ENCODE data around the gene OR2H2. TPM values are rescaled to one million over a fixed set of nuclear protein-coding genes. Genes with fewer than 3 reads are reported as not detected.
A peak's percentile ranks its signal among the peaks of the same experiment; 100 is the strongest.

The OR2H2 gene
- total RNA-seq, 4 donors from 2014 or later: not detected

DNA sequence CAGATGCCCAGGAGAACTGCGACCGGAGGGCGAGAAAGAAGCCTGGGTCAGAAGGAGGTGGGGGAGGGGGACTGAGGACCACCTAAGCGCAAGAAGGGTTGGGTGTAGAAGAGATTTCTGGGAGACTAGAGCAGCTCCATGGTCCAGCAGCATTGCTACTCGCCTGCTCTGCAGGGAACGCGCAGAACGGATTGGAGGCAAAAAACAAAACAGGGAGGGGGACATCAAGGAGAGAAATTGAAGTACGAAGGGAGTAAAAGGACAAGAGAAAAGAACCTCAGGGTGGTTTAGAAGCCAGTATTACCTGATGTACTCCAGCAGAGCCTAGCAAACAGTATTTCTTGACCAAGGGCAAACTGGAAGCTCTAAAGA lies 48.6 kb downstream of the OR2H2 start:
- no peak for DNase-seq

GRCh38 chr6:29637247-29637646 lies 52.3 kb downstream of the OR2H2 start:
- Histone ChIP-seq H3K36me3 (no peaks in the 10 kb centered on the region), H3K27me3 (peaks cover under 1% of the 10 kb centered on the region), H3K4me1 (peaks cover 0 to 32% (median 11%) of the 10 kb centered on the region in 4 donors), H3K9me3 (no peaks in the 10 kb centered on the region), H3K4me3 (no peak overlapping the region), H3K27ac (no peak overlapping the region)
- no peak for TF ChIP-seq EP300 (IDR thresholded peaks at IDR 0.05; ENCODE audit: low read depth)
- TF ChIP-seq, protein P1, sequence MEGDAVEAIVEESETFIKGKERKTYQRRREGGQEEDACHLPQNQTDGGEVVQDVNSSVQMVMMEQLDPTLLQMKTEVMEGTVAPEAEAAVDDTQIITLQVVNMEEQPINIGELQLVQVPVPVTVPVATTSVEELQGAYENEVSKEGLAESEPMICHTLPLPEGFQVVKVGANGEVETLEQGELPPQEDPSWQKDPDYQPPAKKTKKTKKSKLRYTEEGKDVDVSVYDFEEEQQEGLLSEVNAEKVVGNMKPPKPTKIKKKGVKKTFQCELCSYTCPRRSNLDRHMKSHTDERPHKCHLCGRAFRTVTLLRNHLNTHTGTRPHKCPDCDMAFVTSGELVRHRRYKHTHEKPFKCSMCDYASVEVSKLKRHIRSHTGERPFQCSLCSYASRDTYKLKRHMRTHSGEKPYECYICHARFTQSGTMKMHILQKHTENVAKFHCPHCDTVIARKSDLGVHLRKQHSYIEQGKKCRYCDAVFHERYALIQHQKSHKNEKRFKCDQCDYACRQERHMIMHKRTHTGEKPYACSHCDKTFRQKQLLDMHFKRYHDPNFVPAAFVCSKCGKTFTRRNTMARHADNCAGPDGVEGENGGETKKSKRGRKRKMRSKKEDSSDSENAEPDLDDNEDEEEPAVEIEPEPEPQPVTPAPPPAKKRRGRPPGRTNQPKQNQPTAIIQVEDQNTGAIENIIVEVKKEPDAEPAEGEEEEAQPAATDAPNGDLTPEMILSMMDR (IDR thresholded peaks at IDR 0.05): no peak
- TF ChIP-seq POLR2AphosphoS5 (IDR thresholded peaks at IDR 0.05): no peak
- no peak for TF ChIP-seq POLR2A (IDR thresholded peaks at IDR 0.05)
- intact Hi-C loops (cut with DNase I; ENCODE audit: low total_unique reads) (no loop called here), in situ Hi-C loops (cut with MboI; ENCODE audit: low pct_ligation_motif_present in 1 of 4, low pct_unique_long_range_greater_than_20kb in 1 of 4, low sequenced_read_pairs in 3 of 4) (no loop called here)
- no peak for DNase-seq
- WGBS, 2 donors (ENCODE audit: low coverage in 1 of 2): 98 to 100% methylated on average over 1 to 9 of the region's 9 CpGs

More for the DNA sequence above, 48.6 kb downstream of the OR2H2 start:
- H3K27ac ChIP-seq: peak overlapping the region; percentile 76 to 88 (median 80)
- TF ChIP-seq POLR2A (IDR thresholded peaks at IDR 0.05) (no peak), POLR2AphosphoS5 (IDR thresholded peaks at IDR 0.05) (no peak), EP300 (IDR thresholded peaks at IDR 0.05; ENCODE audit: low read depth) (no peak)
- TF ChIP-seq, protein P1 (IDR thresholded peaks at IDR 0.05): no peak
- peaks cover 5 to 36% (median 21%) of the 10 kb centered on the region in 4 donors for H3K4me1 ChIP-seq
- in situ Hi-C loops (cut with MboI; ENCODE audit: low pct_ligation_motif_present in 1 of 4, low pct_unique_long_range_greater_than_20kb in 1 of 4, low sequenced_read_pairs in 3 of 4) (no loop called here), intact Hi-C loops (cut with DNase I; ENCODE audit: low total_unique reads) (no loop called here)
- H3K27me3 ChIP-seq: peaks cover 25% of the 10 kb centered on the region
- no peaks in the 10 kb centered on the region for H3K9me3 ChIP-seq
- no peaks in the 10 kb centered on the region for H3K36me3 ChIP-seq
- 0 to 11% methylated on average over 8 to 9 of the region's 9 CpGs for WGBS, 2 donors (ENCODE audit: low coverage in 1 of 2)
- H3K4me3 ChIP-seq: peak overlapping the region; percentile 25 to 96 (median 75)

Small RNA genes within 50 kb of the gene (small RNA-seq; reads per million reads assigned to genes)
- gene SNORD32B (0.28 to 1.9 (median 0.61) reads per million in 4 donors), gene SUMO2P1 (0 to 0.95 (median 0) reads per million in 4 donors), gene TMEM183AP1 (0 reads per million in 4 donors)

Other genes starting within 250 kb of the OR2H2 start
- gene OR5V1, start 216.3 kb upstream of the OR2H2 start, total RNA-seq: not detected
- not detected for gene OR12D3, start 209.8 kb upstream of the OR2H2 start, total RNA-seq
- not detected for gene OR12D2, start 189.5 kb upstream of the OR2H2 start, total RNA-seq
- not detected for gene OR12D1, start 170.2 kb upstream of the OR2H2 start, total RNA-seq
- gene OR10C1, start 145.8 kb upstream of the OR2H2 start, total RNA-seq: not detected
- not detected for gene OR11A1, start 128.1 kb upstream of the OR2H2 start, total RNA-seq
- not detected for gene OR2H1, start 128.0 kb upstream of the OR2H2 start, total RNA-seq
- not detected for gene MAS1L, start 97.2 kb upstream of the OR2H2 start, total RNA-seq
- 1 to 10 TPM in 1 of 4 donors, under 1 TPM in 1, not detected in 2; 0.96 to 8.4 TPM for gene UBD, start 25.4 kb upstream of the OR2H2 start, total RNA-seq
- 10 to 100 TPM; 11.5 to 40.4 (median 30.5) TPM for gene GABBR1, start 48.1 kb downstream of the OR2H2 start, total RNA-seq
- gene MOG, start 72.0 kb downstream of the OR2H2 start, total RNA-seq: not detected
- under 1 TPM in 1 of 4 donors, not detected in 3; 0.27 TPM for gene ZFP57, start 96.0 kb downstream of the OR2H2 start, total RNA-seq
- gene HLA-F, start 138.3 kb downstream of the OR2H2 start, total RNA-seq: 100 to 1,000 TPM in 3 of 4 donors, 10 to 100 TPM in 1; 90.4 to 500 (median 306) TPM
- not detected for gene HLA-G, start 242.7 kb downstream of the OR2H2 start, total RNA-seq